H1 (cell line): ENCODE measurements around the gene NBEA.

Experiments used
- ATF3 ChIP-seq: IDR thresholded peaks from 2 replicates; pipeline ENCODE4 v1.6.1; 2011; ENCODE audit warnings: low read depth, mild to moderate bottlenecking, low read length; ENCODE audit not compliant: insufficient read depth
- E2F6 ChIP-seq: IDR thresholded peaks from 2 replicates; pipeline ENCODE4 v1.6.1; 2012; ENCODE audit warnings: inconsistent platforms
- MAX ChIP-seq: IDR thresholded peaks from 2 replicates; pipeline ENCODE4 v1.6.1; 2012; ENCODE audit warnings: inconsistent platforms
- POLR2A ChIP-seq, 2 experiments: IDR thresholded peaks; 1 replicate in 1 of 2; 2 replicates in 1 of 2; pipeline ENCODE4 v1.6.1; 2011; ENCODE audit warnings: low read depth in 2 of 2, low read length in 2 of 2, mild to moderate bottlenecking in 2 of 2; ENCODE audit errors: control extremely low read depth in 1 of 2
- POLR2AphosphoS5 ChIP-seq: IDR thresholded peaks from 2 replicates; pipeline ENCODE4 v1.6.1; 2011; ENCODE audit warnings: low read depth, low read length
- RAD21 ChIP-seq, 2 experiments: IDR thresholded peaks in 1 of 2; conservative IDR thresholded peaks in 1 of 2; 2 replicates each; pipeline ENCODE4 v1.6.1; 2011; ENCODE audit warnings: low read depth in 2 of 2, low read length in 2 of 2, improper control_type of control experiment in 1 of 2, inconsistent platforms in 1 of 2, mild to moderate bottlenecking in 1 of 2, moderate library complexity in 1 of 2
- SP1 ChIP-seq: IDR thresholded peaks from 2 replicates; pipeline ENCODE4 v1.6.1; 2011; ENCODE audit warnings: low read depth, low read length
- SP2 ChIP-seq: IDR thresholded peaks from 2 replicates; pipeline ENCODE4 v1.6.1; 2012; ENCODE audit warnings: mild to moderate bottlenecking, low read length, inconsistent platforms

GRCh38 chr13:35699825-35700510 lies 757.9 kb downstream of the NBEA start:
- TF ChIP-seq POLR2A (IDR thresholded peaks at IDR 0.05; ENCODE audit: control extremely low read depth in 1 of 2, low read depth in 2 of 2, low read length in 2 of 2), result no peak
- no peak for TF ChIP-seq RAD21 (IDR thresholded peaks at IDR 0.05 in 1 of 2, conservative IDR thresholded peaks at IDR 0.05 in 1 of 2; ENCODE audit: low read depth in 2 of 2, low read length in 2 of 2)
- TF ChIP-seq POLR2AphosphoS5, result no peak
- no peak for TF ChIP-seq MAX
- TF ChIP-seq SP1, result no peak
- no peak for TF ChIP-seq E2F6
- TF ChIP-seq SP2, result no peak
- no peak for TF ChIP-seq ATF3
